ENCODE results near the gene GLRX3. TPM values are rescaled to one million over a fixed set of nuclear protein-coding genes. Genes with fewer than 3 reads are reported as not detected.
A peak's percentile ranks its signal among the peaks of the same experiment; 100 is the strongest.
"Not testable (repeated sequence)": the region's sequence is repeated elsewhere in the genome, so short reads cannot be mapped to it uniquely, and the experiment has no call there.

GLRX3 gene
- polyA plus RNA-seq, 2 donors, result 41.8 to 80.3 TPM

GRCh38 chr10:130111113-130111851 is 24.9 kb upstream of the GLRX3 start:
- 0% methylated on average over 49 of the region's 49 CpGs for WGBS, 2 donors
- Histone ChIP-seq H3K9me3 (ENCODE audit: control insufficient read depth in 2 of 2, insufficient read depth in 1 of 2, low read depth in 1 of 2, low read length in 1 of 2) (no peaks in the 10 kb centered on the region), H3K27me3 (ENCODE audit: control insufficient read depth in 1 of 2, insufficient read depth in 2 of 2, low read length in 2 of 2) (no peaks in the 10 kb centered on the region), H3K4me1 (ENCODE audit: control insufficient read depth in 2 of 2, insufficient read depth in 2 of 2, low read length in 1 of 2) (peaks cover 0 to 6% of the 10 kb centered on the region in 2 donors), H3K27ac (ENCODE audit: low read depth in 2 of 2, low read length in 1 of 2) (peak overlapping the region; percentile 95 to 97), H3K4me3 (ENCODE audit: low read depth in 1 of 2, low read length in 2 of 2) (peak overlapping the region; percentile 80 to 84), H3K36me3 (ENCODE audit: control insufficient read depth in 2 of 2, insufficient read depth in 2 of 2, low read length in 1 of 2) (no peaks in the 10 kb centered on the region)

DNA sequence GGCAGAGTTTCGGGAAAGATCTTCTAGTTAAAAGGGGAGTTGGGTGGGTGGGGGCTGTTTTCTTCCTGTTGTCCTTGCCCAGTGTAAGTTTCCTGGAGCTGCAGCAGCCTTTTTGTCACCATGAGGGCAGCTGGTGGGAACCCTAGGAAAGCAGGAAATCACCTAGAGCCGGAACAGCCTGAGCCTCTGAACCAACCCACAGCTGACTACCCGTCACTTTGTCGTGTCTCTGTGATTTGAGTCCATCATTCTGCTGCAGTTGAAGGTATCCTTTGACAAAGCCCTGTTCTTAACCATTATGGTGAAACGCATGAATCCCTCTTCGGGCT is 24.4 kb upstream of the GLRX3 start:
- whole genome bisulfite sequencing, 2 donors, result 70 to 75% methylated on average over 6 of the region's 6 CpGs
- Histone ChIP-seq H3K27ac (ENCODE audit: low read depth in 2 of 2, low read length in 1 of 2) (peak overlapping the region; percentile 93 to 97), H3K36me3 (ENCODE audit: control insufficient read depth in 2 of 2, insufficient read depth in 2 of 2, low read length in 1 of 2) (no peaks in the 10 kb centered on the region), H3K4me1 (ENCODE audit: control insufficient read depth in 2 of 2, insufficient read depth in 2 of 2, low read length in 1 of 2) (peaks cover 0 to 6% of the 10 kb centered on the region in 2 donors), H3K9me3 (ENCODE audit: control insufficient read depth in 2 of 2, insufficient read depth in 1 of 2, low read depth in 1 of 2, low read length in 1 of 2) (no peaks in the 10 kb centered on the region), H3K27me3 (ENCODE audit: control insufficient read depth in 1 of 2, insufficient read depth in 2 of 2, low read length in 2 of 2) (no peaks in the 10 kb centered on the region), H3K4me3 (ENCODE audit: low read depth in 1 of 2, low read length in 2 of 2) (peak overlapping the region; percentile 80 to 84)

DNA sequence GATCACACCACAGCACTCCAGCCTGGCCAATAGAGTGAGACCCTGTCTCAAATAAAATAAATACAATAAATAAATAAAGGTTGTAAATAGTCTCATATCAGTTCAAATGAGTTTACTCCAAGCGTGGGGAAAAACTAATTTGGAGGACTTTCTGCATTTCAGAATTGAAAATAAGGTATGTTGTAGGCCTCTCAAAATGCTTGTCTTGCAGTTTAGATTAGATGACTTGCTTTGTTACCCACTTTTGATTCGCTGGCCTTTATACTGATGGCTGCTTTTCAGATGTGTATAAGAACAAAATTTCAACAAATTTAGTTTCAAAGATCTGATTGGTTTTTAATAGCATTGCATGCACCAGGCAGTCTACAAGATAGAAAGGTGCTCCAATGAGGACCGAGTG is 23.4 kb upstream of the GLRX3 start:
- WGBS, 2 donors, result 93 to 95% methylated on average over 3 of the region's 3 CpGs
- Histone ChIP-seq H3K36me3 (ENCODE audit: control insufficient read depth in 2 of 2, insufficient read depth in 2 of 2, low read length in 1 of 2) (no peaks in the 10 kb centered on the region), H3K27ac (ENCODE audit: low read depth in 2 of 2, low read length in 1 of 2) (no peak overlapping the region), H3K4me1 (ENCODE audit: control insufficient read depth in 2 of 2, insufficient read depth in 2 of 2, low read length in 1 of 2) (peaks cover 0 to 6% of the 10 kb centered on the region in 2 donors), H3K27me3 (ENCODE audit: control insufficient read depth in 1 of 2, insufficient read depth in 2 of 2, low read length in 2 of 2) (no peaks in the 10 kb centered on the region), H3K9me3 (ENCODE audit: control insufficient read depth in 2 of 2, insufficient read depth in 1 of 2, low read depth in 1 of 2, low read length in 1 of 2) (no peaks in the 10 kb centered on the region), H3K4me3 (ENCODE audit: low read depth in 1 of 2, low read length in 2 of 2) (no peak overlapping the region)

- not testable (repeated sequence) for H3K27ac ChIP-seq (ENCODE audit: low read depth in 2 of 2, low read length in 1 of 2); H3K4me3 ChIP-seq (ENCODE audit: low read depth in 1 of 2, low read length in 2 of 2); H3K4me1 ChIP-seq (ENCODE audit: control insufficient read depth in 2 of 2, insufficient read depth in 2 of 2, low read length in 1 of 2); H3K9me3 ChIP-seq (ENCODE audit: control insufficient read depth in 2 of 2, insufficient read depth in 1 of 2, low read depth in 1 of 2, low read length in 1 of 2); H3K27me3 ChIP-seq (ENCODE audit: control insufficient read depth in 1 of 2, insufficient read depth in 2 of 2, low read length in 2 of 2); H3K36me3 ChIP-seq (ENCODE audit: control insufficient read depth in 2 of 2, insufficient read depth in 2 of 2, low read length in 1 of 2)
- 94 to 95% methylated on average over 4 of the region's 4 CpGs for WGBS, 2 donors
These were observed 19.2 kb upstream of the GLRX3 start for GRCh38 chr10:130116942-130117341.

- H3K4me3 ChIP-seq (ENCODE audit: low read depth in 1 of 2, low read length in 2 of 2); H3K27ac ChIP-seq (ENCODE audit: low read depth in 2 of 2, low read length in 1 of 2); H3K27me3 ChIP-seq (ENCODE audit: control insufficient read depth in 1 of 2, insufficient read depth in 2 of 2, low read length in 2 of 2); H3K36me3 ChIP-seq (ENCODE audit: control insufficient read depth in 2 of 2, insufficient read depth in 2 of 2, low read length in 1 of 2); H3K4me1 ChIP-seq (ENCODE audit: control insufficient read depth in 2 of 2, insufficient read depth in 2 of 2, low read length in 1 of 2); H3K9me3 ChIP-seq (ENCODE audit: control insufficient read depth in 2 of 2, insufficient read depth in 1 of 2, low read depth in 1 of 2, low read length in 1 of 2): not testable (repeated sequence)
- 71 to 83% methylated on average over 6 of the region's 6 CpGs for WGBS, 2 donors
These were observed 18.7 kb upstream of the GLRX3 start for GRCh38 chr10:130117535-130117934.

- no peaks in the 10 kb centered on the region for H3K36me3 ChIP-seq (ENCODE audit: control insufficient read depth in 2 of 2, insufficient read depth in 2 of 2, low read length in 1 of 2)
- WGBS, 2 donors, result 47 to 55% methylated on average over 13 of the region's 13 CpGs
These were observed 14.6 kb upstream of the GLRX3 start for GRCh38 chr10:130121486-130122079.

GRCh38 chr10:130127364-130128061 is 8.7 kb upstream of the GLRX3 start:
- Histone ChIP-seq H3K27me3 (ENCODE audit: control insufficient read depth in 1 of 2, insufficient read depth in 2 of 2, low read length in 2 of 2) (no peaks in the 10 kb centered on the region), H3K27ac (ENCODE audit: low read depth in 2 of 2, low read length in 1 of 2) (no peak overlapping the region), H3K4me1 (ENCODE audit: control insufficient read depth in 2 of 2, insufficient read depth in 2 of 2, low read length in 1 of 2) (no peaks in the 10 kb centered on the region), H3K4me3 (ENCODE audit: low read depth in 1 of 2, low read length in 2 of 2) (no peak overlapping the region), H3K9me3 (ENCODE audit: control insufficient read depth in 2 of 2, insufficient read depth in 1 of 2, low read depth in 1 of 2, low read length in 1 of 2) (no peaks in the 10 kb centered on the region), H3K36me3 (ENCODE audit: control insufficient read depth in 2 of 2, insufficient read depth in 2 of 2, low read length in 1 of 2) (no peaks in the 10 kb centered on the region)
- 8 to 10% methylated on average over 10 of the region's 10 CpGs for WGBS, 2 donors

More at GRCh38 chr10:130121486-130122079, 14.6 kb upstream of the GLRX3 start:
- H3K27ac ChIP-seq (ENCODE audit: low read depth in 2 of 2, low read length in 1 of 2), result no peak overlapping the region
- no peaks in the 10 kb centered on the region for H3K4me1 ChIP-seq (ENCODE audit: control insufficient read depth in 2 of 2, insufficient read depth in 2 of 2, low read length in 1 of 2)
- H3K4me3 ChIP-seq (ENCODE audit: low read depth in 1 of 2, low read length in 2 of 2), result no peak overlapping the region
- H3K9me3 ChIP-seq (ENCODE audit: control insufficient read depth in 2 of 2, insufficient read depth in 1 of 2, low read depth in 1 of 2, low read length in 1 of 2), result no peaks in the 10 kb centered on the region
- no peaks in the 10 kb centered on the region for H3K27me3 ChIP-seq (ENCODE audit: control insufficient read depth in 1 of 2, insufficient read depth in 2 of 2, low read length in 2 of 2)

DNA sequence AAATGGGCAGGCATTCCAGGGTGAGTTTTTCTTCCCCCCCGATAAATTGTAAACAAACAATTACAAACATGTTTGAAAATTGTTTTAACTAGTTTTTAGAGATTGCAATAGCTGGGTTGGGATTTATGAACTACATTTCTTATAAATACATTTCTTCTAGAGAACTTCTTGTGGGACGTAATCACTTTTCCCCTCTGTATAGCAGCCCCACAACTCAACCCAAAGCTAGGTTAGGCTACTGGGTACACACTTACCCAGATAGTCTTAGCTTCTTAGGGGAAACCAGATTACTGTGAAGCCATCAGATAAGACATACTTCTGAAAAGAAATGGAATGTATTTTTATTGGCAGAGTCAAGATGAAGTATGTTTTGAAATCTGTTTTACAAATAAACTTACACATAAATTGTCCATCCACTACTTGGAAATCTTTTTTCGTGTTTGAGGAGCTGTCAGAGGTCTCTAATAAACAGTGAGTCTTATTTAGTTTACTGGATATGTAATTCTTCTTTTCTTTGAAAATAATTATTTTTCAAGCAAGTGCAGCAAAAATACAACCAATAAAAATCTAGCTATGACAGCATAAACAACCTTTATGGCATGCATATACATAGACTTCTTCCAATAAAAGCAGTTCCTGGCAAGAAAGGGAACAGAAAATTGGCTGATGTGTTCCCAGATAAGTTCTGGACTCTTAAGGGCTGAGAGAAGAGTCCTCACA is 8.0 kb upstream of the GLRX3 start:
- Histone ChIP-seq H3K9me3 (ENCODE audit: control insufficient read depth in 2 of 2, insufficient read depth in 1 of 2, low read depth in 1 of 2, low read length in 1 of 2) (no peaks in the 10 kb centered on the region), H3K4me3 (ENCODE audit: low read depth in 1 of 2, low read length in 2 of 2) (no peak overlapping the region), H3K4me1 (ENCODE audit: control insufficient read depth in 2 of 2, insufficient read depth in 2 of 2, low read length in 1 of 2) (no peaks in the 10 kb centered on the region), H3K36me3 (ENCODE audit: control insufficient read depth in 2 of 2, insufficient read depth in 2 of 2, low read length in 1 of 2) (no peaks in the 10 kb centered on the region), H3K27ac (ENCODE audit: low read depth in 2 of 2, low read length in 1 of 2) (no peak overlapping the region), H3K27me3 (ENCODE audit: control insufficient read depth in 1 of 2, insufficient read depth in 2 of 2, low read length in 2 of 2) (no peaks in the 10 kb centered on the region)
- 38 to 39% methylated on average over 3 of the region's 3 CpGs for WGBS, 2 donors

GRCh38 chr10:130128922-130129321 is 7.3 kb upstream of the GLRX3 start:
- no peaks in the 10 kb centered on the region for H3K36me3 ChIP-seq (ENCODE audit: control insufficient read depth in 2 of 2, insufficient read depth in 2 of 2, low read length in 1 of 2)
- no peaks in the 10 kb centered on the region for H3K9me3 ChIP-seq (ENCODE audit: control insufficient read depth in 2 of 2, insufficient read depth in 1 of 2, low read depth in 1 of 2, low read length in 1 of 2)
- H3K27ac ChIP-seq (ENCODE audit: low read depth in 2 of 2, low read length in 1 of 2), result no peak overlapping the region
- H3K4me1 ChIP-seq (ENCODE audit: control insufficient read depth in 2 of 2, insufficient read depth in 2 of 2, low read length in 1 of 2), result no peaks in the 10 kb centered on the region
- WGBS, 2 donors, result 29 to 50% methylated on average over 27 of the region's 27 CpGs
- H3K27me3 ChIP-seq (ENCODE audit: control insufficient read depth in 1 of 2, insufficient read depth in 2 of 2, low read length in 2 of 2), result no peaks in the 10 kb centered on the region
- H3K4me3 ChIP-seq (ENCODE audit: low read depth in 1 of 2, low read length in 2 of 2), result no peak overlapping the region

Measured in esophagus (tissue), 2 donors.